Measurements from ENCODE around the gene GPR142.

DNA sequence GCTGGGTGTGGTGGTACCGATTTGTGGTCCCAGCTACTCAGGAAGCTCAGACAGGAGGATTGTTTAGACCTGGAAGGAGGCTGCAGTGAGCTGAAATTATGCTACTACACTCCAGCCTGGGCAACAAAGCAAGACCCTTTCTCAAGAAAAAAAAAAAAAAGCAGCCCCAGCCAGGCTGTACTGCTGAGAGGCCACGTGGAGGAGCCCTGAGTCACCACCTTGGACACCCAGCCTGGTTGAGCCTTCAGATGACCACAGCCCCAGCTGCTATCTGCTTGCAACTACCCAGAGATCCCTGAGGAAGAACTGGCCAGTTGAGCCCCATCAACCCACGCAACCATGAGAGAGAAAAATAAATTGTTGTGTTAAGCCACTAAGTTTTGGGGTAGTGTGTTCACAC, 41.0 kb downstream of the GPR142 start:
- TF ChIP-seq CEBPB (IDR thresholded peaks at IDR 0.05) (no peak), ZBTB7A (IDR thresholded peaks at IDR 0.05; ENCODE audit: low read depth) (no peak), EGR1 (IDR thresholded peaks at IDR 0.05) (no peak), TCF12 (IDR thresholded peaks at IDR 0.05; ENCODE audit: low read depth) (no peak), TAF1 (IDR thresholded peaks at IDR 0.05; ENCODE audit: low read depth) (no peak)
- TF ChIP-seq, protein P1, sequence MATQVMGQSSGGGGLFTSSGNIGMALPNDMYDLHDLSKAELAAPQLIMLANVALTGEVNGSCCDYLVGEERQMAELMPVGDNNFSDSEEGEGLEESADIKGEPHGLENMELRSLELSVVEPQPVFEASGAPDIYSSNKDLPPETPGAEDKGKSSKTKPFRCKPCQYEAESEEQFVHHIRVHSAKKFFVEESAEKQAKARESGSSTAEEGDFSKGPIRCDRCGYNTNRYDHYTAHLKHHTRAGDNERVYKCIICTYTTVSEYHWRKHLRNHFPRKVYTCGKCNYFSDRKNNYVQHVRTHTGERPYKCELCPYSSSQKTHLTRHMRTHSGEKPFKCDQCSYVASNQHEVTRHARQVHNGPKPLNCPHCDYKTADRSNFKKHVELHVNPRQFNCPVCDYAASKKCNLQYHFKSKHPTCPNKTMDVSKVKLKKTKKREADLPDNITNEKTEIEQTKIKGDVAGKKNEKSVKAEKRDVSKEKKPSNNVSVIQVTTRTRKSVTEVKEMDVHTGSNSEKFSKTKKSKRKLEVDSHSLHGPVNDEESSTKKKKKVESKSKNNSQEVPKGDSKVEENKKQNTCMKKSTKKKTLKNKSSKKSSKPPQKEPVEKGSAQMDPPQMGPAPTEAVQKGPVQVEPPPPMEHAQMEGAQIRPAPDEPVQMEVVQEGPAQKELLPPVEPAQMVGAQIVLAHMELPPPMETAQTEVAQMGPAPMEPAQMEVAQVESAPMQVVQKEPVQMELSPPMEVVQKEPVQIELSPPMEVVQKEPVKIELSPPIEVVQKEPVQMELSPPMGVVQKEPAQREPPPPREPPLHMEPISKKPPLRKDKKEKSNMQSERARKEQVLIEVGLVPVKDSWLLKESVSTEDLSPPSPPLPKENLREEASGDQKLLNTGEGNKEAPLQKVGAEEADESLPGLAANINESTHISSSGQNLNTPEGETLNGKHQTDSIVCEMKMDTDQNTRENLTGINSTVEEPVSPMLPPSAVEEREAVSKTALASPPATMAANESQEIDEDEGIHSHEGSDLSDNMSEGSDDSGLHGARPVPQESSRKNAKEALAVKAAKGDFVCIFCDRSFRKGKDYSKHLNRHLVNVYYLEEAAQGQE (IDR thresholded peaks at IDR 0.05; ENCODE audit: low read depth) = no peak
- TF ChIP-seq, protein P2, sequence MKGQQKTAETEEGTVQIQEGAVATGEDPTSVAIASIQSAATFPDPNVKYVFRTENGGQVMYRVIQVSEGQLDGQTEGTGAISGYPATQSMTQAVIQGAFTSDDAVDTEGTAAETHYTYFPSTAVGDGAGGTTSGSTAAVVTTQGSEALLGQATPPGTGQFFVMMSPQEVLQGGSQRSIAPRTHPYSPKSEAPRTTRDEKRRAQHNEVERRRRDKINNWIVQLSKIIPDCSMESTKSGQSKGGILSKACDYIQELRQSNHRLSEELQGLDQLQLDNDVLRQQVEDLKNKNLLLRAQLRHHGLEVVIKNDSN (IDR thresholded peaks at IDR 0.05) = no peak
- TF ChIP-seq, protein P3, sequence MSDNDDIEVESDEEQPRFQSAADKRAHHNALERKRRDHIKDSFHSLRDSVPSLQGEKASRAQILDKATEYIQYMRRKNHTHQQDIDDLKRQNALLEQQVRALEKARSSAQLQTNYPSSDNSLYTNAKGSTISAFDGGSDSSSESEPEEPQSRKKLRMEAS (IDR thresholded peaks at IDR 0.05) = no peak

Data from Ishikawa (cell line).